Fibroblast of peridontal ligament (primary cell): ENCODE measurements around the gene ZNF385D.
"Not testable (repeated sequence)": the region's sequence is repeated elsewhere in the genome, so short reads cannot be mapped to it uniquely, and the experiment has no call there.

Source experiments
- DNase-seq: peaks from one replicate; pipeline ENCODE4 v3.0.0-alpha.2; 2010; ENCODE audit errors: extremely low read depth

Gene ZNF385D

GRCh38 chr3:21520106-21520963 is 230.7 kb downstream of the ZNF385D start:
- no peak for DNase-seq

GRCh38 chr3:21517184-21517583 is 233.8 kb downstream of the ZNF385D start:
- DNase-seq, result no peak

GRCh38 chr3:21515417-21515816 is 235.6 kb downstream of the ZNF385D start:
- no peak for DNase-seq

GRCh38 chr3:21509731-21510470 is 241.1 kb downstream of the ZNF385D start:
- DNase-seq, result no peak

DNA sequence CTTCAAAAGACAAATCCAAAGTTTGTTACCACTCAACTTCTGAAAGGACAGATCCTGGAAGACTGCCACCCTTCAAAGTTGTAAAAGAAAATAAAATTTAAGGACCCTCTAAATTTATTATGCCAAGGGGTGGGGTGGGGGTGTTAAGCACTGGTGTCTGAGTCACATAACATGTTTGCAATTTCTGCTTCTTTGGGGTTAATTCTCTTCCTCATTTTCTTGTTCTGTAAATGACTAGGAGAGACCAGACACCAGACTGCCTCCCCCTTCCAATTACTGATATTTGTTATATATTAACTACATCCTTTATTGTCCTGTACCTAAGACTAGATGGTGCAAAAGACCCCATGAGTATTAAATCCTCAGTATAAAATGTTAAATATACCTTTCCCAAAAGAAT is 242.8 kb downstream of the ZNF385D start:
- DNase-seq, result no peak

GRCh38 chr3:21505711-21506460 is 245.1 kb downstream of the ZNF385D start:
- no peak for DNase-seq

- DNase-seq, result no peak
These were observed 248.4 kb downstream of the ZNF385D start for GRCh38 chr3:21502656-21503055.

DNA sequence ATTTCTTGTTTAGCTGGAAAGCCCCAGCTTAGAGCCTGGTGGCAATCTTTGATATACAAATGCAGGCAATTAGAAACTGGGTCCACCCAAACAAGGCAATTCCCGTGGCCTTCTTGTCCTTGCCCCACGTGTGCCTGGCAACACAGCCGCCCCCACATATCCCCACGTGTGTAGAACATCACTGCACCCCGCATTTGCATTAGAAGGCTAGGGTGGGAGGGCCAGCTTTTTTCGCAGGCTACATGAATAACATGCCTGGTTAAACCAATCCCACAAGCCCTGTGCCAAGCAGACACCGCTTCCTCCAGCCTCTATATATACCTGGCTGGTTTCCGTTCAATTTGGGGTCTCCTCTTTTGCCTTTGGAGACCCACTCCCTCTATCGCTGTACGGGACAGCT is 250.2 kb downstream of the ZNF385D start:
- DNase-seq, result no peak

DNA sequence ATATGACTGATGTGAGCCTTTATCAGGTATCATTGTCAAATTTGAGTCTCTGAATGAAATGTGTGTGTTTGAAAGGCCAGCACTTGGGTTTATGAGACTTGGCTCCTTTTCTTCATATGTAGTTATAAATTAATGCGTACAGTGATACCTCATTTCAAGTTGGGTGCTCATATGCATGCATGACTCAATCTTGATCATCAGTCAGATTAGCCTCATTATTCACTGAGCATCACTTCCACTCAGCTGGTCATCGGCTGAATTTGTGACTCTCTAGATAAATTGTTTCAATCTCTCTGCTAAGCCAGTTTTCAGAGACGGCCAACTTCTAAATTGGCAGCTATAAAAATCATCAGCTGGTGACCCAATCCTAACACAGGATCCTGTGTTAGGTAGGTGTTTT is 260.3 kb downstream of the ZNF385D start:
- not testable (repeated sequence) for DNase-seq

DNA sequence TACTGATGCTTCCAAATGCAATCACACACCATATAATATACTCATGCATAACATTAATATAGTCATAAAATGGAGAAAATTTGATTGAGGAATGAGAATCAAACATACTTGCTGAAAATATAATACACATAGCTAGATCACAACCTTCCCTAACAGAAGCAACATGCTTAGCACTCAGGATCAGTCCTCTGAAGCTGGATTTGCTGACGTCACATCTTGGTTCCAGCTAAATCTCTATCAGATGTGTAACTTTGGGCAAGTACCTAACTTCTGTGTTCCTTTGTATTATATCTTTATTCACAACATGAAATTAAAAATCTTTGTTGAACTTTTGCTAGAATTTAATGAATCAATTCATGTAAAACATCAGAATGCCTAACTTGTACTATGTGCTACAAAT is 263.5 kb downstream of the ZNF385D start:
- DNase-seq, result peak; percentile 10

GRCh38 chr3:21486024-21486935 is 264.7 kb downstream of the ZNF385D start:
- DNase-seq, result peak; percentile 44

DNA sequence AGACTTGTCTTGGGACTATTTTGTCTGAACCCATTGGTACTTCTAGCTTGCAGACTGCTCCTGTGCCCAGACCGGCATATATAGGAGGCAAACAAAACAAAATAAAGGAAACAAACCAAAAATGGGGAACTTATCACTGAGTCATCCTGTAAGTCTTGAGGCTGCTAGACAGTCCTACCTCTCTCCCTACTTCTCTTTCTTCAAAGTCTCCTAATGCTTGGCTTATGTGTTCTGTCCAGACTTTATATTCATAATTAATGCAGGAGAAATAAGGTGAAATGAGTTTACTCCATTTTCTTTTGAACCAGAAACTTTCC is 266.2 kb downstream of the ZNF385D start:
- no peak for DNase-seq

DNA sequence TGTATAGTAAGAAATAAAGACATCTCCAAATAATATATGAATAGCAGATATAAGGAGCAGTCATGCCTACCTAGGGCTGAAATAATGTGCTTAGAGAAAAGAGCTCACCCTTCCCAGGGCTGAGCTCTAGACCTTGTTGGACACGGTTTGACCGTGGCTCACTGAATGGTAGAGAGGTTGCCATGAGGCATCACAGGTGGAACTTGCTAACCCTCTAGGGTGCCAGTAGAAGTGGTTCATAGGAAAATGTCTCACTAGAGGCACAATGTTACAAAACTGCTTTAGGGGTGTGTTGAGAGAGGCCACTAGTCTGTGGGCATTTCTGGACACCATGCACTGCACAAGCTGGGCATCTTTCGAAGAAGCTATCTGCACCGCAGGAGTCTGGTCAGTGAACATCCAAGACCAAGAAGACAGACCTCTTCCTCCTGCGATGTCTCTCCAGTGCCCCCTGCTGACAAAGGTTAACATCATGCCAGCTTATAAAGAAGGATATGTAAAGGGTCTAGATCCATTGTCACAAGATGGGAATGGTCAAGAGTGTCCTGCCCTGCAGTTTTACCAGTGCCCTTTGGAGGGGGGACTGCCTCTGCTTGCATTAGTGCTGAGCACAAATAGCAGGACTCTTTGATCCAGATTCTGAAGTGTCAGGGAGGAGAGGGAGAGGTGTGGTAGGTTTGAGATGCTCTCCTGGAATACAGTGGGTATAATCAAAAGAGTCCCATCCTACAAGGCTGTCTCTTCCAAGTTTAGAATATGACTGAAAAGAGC is 266.8 kb downstream of the ZNF385D start:
- DNase-seq, result peak; percentile 81

DNA sequence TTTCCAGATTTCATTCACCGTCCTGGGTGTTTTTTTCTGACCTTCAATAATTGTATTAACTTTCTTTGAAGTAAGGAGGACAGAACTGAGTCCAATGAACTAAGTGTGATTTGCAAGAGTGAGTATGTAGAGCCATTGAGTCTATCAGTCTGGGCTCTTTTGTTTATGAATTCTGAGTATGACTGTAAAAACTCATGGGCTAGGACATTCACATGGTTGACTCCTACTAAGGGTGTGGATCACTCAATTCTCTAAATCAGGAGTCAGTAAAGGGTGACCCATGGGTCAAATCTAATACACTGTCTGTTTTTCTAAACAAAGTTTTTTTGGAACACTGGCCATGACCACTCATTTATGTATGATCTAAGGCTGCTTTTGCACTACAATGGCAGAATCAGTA is 269.0 kb downstream of the ZNF385D start:
- DNase-seq, result no peak

GRCh38 chr3:21477541-21478288 is 273.3 kb downstream of the ZNF385D start:
- peak; percentile 35 for DNase-seq

- DNase-seq, result no peak
These were observed 284.5 kb downstream of the ZNF385D start for GRCh38 chr3:21466476-21466875.

DNA sequence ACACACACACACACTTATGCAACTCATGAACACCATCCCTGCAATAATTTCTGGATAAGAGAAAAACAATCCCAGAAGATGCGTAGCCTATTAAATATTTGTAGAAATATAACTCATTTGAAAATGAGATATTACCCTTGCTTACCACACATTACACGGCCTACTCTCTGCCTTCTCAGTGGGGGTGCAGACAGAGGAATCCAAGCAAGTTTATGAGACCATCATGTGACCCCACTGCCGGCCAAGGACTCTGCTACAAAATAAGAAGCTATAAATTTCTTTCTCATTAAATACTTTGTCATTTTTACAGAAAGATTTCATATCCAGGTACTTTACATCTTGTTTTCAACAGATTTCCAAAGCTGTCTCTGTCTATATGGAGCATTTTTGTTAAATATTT is 286.3 kb downstream of the ZNF385D start:
- no peak for DNase-seq

DNA sequence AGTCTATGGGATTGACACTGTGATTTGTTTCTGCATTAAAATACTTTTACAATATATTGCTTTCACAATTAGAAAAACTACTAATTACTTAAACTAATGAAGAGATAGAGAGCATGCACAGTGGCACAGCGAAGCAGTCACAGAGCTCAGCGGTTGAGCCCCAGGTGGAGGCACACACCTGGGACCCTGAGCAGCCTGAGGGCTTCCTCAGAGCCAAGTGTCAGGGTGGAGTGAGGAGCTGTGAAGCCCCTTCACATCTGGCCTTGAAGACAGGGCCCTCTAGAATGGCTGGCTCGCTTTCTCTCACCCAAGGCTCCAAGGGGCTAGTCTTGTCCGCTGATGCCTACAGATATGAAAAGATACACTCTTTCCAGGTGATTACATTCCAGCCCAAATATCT is 287.7 kb downstream of the ZNF385D start:
- no peak for DNase-seq

DNA sequence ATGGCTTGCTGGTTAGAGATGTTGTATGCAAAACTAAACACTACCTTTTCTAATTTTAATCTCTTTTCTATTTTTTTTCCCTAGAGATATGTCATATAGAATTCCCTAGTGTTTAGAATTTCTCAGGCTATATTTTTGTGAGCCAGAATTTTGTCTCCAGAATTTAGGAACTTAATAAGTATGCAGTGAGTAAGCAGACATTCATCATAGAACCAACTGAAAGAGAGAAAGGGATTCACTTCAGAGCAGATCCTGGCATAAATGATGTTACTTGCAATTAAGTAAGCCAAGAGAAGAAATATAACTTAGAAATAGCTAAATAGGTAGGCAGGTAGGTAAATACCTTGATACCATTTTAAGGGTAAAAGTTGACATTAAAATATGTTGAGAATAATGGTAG is 288.9 kb downstream of the ZNF385D start:
- peak; percentile 23 for DNase-seq

- no peak for DNase-seq
These were observed 293.9 kb downstream of the ZNF385D start for GRCh38 chr3:21457084-21457483.
